ENCODE measurements around the gene TENT5C. TPM values are rescaled to one million over a fixed set of nuclear protein-coding genes. Genes with fewer than 3 reads are reported as not detected.

Gene TENT5C
- total and polyA plus RNA-seq, 2 of the 8 experiments (the other 6 are each of a cell fraction or from before 2014, with no cell fraction given), result 0.38 to 0.99 TPM

DNA sequence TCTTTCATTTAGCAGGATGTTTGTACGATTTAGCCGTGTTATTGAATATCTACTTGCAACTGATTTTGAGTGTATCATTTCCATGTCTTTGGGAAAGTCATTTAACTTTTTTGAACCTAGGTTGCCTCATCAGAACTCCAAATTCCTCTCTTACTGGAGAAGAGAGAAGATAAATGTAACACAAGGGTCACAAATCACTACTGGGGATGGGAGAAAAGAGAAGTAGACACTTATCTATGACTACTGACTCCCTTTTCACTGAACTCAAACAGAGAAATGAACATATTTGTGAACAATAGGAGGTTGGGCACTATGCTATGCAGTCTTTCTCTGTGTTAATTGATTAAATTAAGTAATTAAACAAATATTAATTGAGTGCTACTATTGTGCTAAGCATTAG lies 42.2 kb downstream of the TENT5C start:
- Histone ChIP-seq H3K23me2 (ENCODE audit: low read depth, low read length) (no peaks in the 10 kb centered on the region), H2AFZ (ENCODE audit: low read length) (no peak overlapping the region), H4K5ac (ENCODE audit: insufficient read length, low read depth, low read length) (no peak overlapping the region), H2BK15ac (ENCODE audit: low read length) (no peak overlapping the region), H2AK5ac (ENCODE audit: low read depth, low read length) (no peak overlapping the region), H3K4ac (replicated peaks; ENCODE audit: insufficient read length, low read depth, low read length) (no peak overlapping the region), H3K27me3 (replicated peaks in 1 of 4; ENCODE audit: control insufficient read depth in 3 of 4, extremely low read depth in 1 of 4, insufficient read depth in 3 of 4, low read length in 3 of 4) (no peaks in the 10 kb centered on the region), H3K9me3 (ENCODE audit: insufficient read depth in 2 of 2, low read depth in 1 of 2, low read length in 1 of 2) (no peaks in the 10 kb centered on the region), H3K23ac (ENCODE audit: insufficient read length) (no peak overlapping the region), H4K8ac (ENCODE audit: extremely low read depth, insufficient read depth, low read length) (no peak overlapping the region), H3K79me2 (ENCODE audit: control insufficient read depth in 1 of 2, insufficient read depth in 2 of 2, low read length in 2 of 2) (no peaks in the 10 kb centered on the region), H3K4me1 (replicated peaks in 1 of 4; ENCODE audit: control insufficient read depth in 3 of 4, insufficient read depth in 4 of 4, low read length in 3 of 4) (peaks cover 0 to 4% (median 0%) of the 10 kb centered on the region in 4 experiments; a peak in 1 of 7 replicates), H4K20me1 (replicated peaks in 1 of 2; ENCODE audit: control insufficient read depth in 1 of 2, insufficient read depth in 2 of 2, low read length in 2 of 2) (no peaks in the 10 kb centered on the region), H3K36me3 (ENCODE audit: control insufficient read depth in 2 of 4, insufficient read depth in 4 of 4, low read length in 3 of 4) (no peaks in the 10 kb centered on the region), H3K4me3 (ENCODE audit: extremely low read depth in 1 of 4, insufficient read depth in 2 of 4, low read depth in 3 of 4, low read length in 4 of 4) (no peak overlapping the region), H2BK20ac (ENCODE audit: low read length) (no peak overlapping the region), H3K27ac (ENCODE audit: low read depth, low read length) (no peak overlapping the region), H3K9ac (replicated peaks in 1 of 4; ENCODE audit: extremely low read depth in 1 of 4, low read depth in 3 of 4, low read length in 3 of 4) (no peak overlapping the region), H3K18ac (ENCODE audit: extremely low read depth, low read length) (no peak overlapping the region), H3K79me1 (ENCODE audit: low read depth, low read length) (no peaks in the 10 kb centered on the region), H3K4me2 (ENCODE audit: insufficient read depth in 1 of 2, low read depth in 2 of 2, low read length in 2 of 2) (no peak overlapping the region), H2BK12ac (ENCODE audit: low read depth, low read length) (no peak overlapping the region), H4K91ac (replicated peaks; ENCODE audit: insufficient read length, low read length) (no peak overlapping the region), H3K14ac (ENCODE audit: insufficient read length) (no peak overlapping the region), H3K56ac (replicated peaks; ENCODE audit: insufficient read length, low read depth, low read length) (no peak overlapping the region), H2BK5ac (ENCODE audit: low read depth, low read length) (no peak overlapping the region), H2BK120ac (replicated peaks; ENCODE audit: low read depth, low read length) (no peak overlapping the region)
- FAIRE-seq (no peak), DNase-seq (ENCODE audit: low read depth in 1 of 2, low spot score in 2 of 2) (no peak)
- 74% methylated on average over 2 of the region's 2 CpGs; no CpG with 5 or more reads in 1 of the 2 experiments for WGBS, 2 experiments (ENCODE audit: extremely low coverage in 1 of 2, insufficient coverage in 1 of 2, insufficient read length in 1 of 2, insufficient replicate concordance in 2 of 2, low coverage in 1 of 2, low lambda C conversion rate in 2 of 2, missing lambda C conversion rate in 1 of 2)
- ChIA-PET POLR2A (ENCODE audit: partially characterized antibody) (no interaction called here), CTCF (ENCODE audit: partially characterized antibody) (interaction anchor here (0.9 to 1.2 kb wide), 2 partner anchors 10 to 15 kb away, joined by 3 read pairs; no protein-coding TSS in a partner anchor)
- TF ChIP-seq SP4 (IDR thresholded peaks at IDR 0.05; ENCODE audit: low read length) (no peak), CEBPB (IDR thresholded peaks at IDR 0.05; ENCODE audit: low read depth, low read length) (no peak), TAF7 (optimal IDR thresholded peaks at IDR 0.05; ENCODE audit: borderline replicate concordance, low read depth, low read length) (no peak), SIRT6 (IDR thresholded peaks at IDR 0.05; ENCODE audit: low read length) (no peak), SP1 (IDR thresholded peaks at IDR 0.05; ENCODE audit: low read depth, low read length) (no peak), JUND (IDR thresholded peaks at IDR 0.05; ENCODE audit: low read length) (no peak), NANOG (IDR thresholded peaks at IDR 0.05; ENCODE audit: insufficient read depth, low read depth, low read length, poor library complexity, severe bottlenecking) (no peak), SIX5 (IDR thresholded peaks at IDR 0.05; ENCODE audit: low read depth, low read length) (no peak), SUZ12 (IDR thresholded peaks at IDR 0.05; ENCODE audit: low read length) (no peak), RFX5 (IDR thresholded peaks at IDR 0.05; ENCODE audit: borderline replicate concordance, low read depth, low read length) (no peak), YY1 (IDR thresholded peaks at IDR 0.05; ENCODE audit: low read depth, low read length) (no peak), EGR1 (IDR thresholded peaks at IDR 0.05; ENCODE audit: borderline replicate concordance, low read depth, low read length) (no peak), RBBP5 (IDR thresholded peaks at IDR 0.05; ENCODE audit: borderline replicate concordance, low read depth, low read length) (no peak), RXRA (IDR thresholded peaks at IDR 0.05; ENCODE audit: insufficient read depth, low read depth, low read length) (no peak), CHD1 (IDR thresholded peaks at IDR 0.05; ENCODE audit: low read depth, low read length) (no peak)
- TF ChIP-seq, protein P1, sequence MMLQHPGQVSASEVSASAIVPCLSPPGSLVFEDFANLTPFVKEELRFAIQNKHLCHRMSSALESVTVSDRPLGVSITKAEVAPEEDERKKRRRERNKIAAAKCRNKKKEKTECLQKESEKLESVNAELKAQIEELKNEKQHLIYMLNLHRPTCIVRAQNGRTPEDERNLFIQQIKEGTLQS (IDR thresholded peaks at IDR 0.05; ENCODE audit: insufficient read depth, low read depth, low read length), result no peak
